Stimulated activated CD8-positive, alpha-beta memory T cell treated with anti-CD3 and anti-CD28 coated beads, Interleukin-4, amount 100 ng/mL, for 4 hours (primary cell): ENCODE measurements around the gene VASH1.

Experiments used
- DNase-seq, 2 donors: peaks; one replicate each; pipeline ENCODE4 v3.0.0-alpha.2; 2020; ENCODE audit warnings: low read depth in 2 of 2, low spot score in 1 of 2

VASH1 gene

DNA sequence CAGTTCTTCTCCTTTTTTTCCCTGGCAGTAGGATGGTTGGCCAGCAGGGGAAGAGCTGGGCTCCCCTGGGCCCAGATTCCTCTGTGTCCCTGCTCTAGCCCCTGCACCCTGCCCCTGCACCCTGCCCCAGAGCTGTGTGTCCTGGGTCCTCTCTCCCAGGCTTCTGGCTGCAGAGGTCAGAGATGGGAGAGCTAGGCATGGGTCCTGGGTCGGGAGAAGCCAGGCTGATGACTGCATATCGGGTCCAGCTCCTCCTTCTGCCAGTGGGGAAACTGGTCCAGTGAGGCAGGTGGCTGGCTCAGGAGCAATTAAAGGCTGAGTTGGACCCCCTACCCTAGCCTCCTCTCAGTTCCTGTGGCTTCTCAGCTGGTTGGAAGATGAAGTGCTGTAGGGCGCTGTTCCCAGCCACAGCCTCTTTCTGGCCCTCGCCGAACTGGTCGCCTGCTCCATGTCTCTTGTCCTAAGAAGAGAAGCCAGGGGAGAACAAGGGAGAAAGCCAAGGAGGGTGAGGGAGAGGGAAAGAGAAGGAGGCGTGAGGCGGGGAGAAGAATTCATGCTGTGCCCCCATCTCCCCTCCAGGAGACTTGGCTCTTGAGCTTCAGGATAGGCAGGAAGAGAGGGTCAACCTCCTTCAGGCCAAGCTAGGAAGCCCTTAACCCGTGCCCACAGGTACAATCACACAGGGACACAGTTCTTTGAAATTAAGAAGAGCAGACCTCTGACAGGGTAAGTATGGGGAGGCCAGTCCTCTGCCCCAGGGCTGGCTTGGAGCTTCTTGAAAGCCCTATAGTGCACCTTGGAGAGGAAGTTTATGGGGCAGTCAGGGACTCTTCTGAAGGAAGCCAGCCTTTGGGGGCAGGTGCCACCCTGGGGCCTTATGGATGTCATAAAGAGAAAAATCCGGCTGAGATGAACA is 9.5 kb downstream of the VASH1 start:
- no peak for DNase-seq

DNA sequence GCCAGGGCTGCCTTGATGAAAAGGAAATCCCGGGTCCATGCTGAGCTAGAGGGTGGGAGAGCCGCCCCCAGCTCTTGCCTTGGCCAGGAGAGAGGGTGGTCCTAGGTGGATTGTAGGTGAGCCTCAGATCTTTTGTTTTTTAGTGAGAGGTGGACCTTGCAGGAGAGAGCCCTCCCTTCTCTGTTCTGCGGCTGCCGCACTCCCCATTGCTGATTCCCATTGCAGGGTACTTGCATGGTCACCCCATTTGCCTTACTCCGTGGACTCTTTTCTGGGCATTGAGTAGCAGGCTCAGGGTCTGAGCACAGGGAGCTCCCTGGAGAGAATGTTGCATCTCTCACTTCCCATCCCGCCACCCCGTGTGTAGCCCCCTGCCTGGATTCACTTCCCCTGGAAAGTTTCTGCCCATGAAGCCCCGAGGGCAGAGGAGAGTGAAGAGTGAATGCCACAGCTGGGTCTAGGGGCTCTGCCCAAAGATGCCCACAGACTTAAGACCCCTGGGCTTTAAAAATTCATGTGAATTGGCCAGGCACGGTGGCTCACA is 10.2 kb downstream of the VASH1 start:
- no peak for DNase-seq

DNA sequence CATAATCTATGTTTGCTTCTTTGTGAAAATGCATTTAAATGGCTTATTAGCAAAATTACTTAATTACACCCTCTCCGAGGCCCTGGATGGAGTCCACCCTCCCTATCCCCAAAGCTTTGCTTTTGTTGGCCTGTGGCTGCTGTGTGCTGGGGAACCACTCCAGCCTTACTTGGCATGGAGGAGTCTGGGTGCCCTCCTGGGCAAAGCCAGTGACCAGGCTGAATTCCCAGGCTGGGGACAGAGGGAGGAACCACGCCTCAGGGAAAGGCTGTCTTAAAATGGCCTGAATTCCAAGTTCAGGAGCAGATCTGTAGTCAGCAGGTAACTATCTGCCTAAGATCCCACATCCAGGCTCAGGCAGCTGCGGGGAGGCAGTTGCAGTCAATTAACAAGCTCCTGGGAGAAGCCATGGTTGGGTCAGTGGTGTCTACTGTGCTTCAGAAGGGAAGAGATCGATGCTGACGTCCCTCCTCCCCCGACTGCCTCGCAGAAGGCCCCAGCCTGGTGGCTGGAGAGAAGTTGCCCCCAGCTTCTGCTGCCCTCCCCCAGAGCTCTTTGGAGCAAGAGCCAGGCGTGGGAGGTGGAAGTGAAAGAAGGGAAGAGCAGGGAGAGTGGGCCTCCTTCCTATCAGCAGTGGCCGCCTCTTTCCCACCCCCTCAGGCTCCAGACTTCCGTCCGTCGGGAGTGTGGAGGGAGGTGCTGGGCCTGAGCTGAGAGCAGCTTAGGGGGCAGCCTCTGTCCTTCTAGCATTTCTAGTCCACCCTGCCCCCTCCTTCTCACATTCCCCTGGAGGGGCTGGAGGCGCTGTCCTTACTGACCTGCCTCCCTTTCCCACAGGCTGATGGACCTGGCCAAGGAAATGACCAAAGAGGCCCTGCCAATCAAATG is 11.3 kb downstream of the VASH1 start:
- no peak for DNase-seq

DNA sequence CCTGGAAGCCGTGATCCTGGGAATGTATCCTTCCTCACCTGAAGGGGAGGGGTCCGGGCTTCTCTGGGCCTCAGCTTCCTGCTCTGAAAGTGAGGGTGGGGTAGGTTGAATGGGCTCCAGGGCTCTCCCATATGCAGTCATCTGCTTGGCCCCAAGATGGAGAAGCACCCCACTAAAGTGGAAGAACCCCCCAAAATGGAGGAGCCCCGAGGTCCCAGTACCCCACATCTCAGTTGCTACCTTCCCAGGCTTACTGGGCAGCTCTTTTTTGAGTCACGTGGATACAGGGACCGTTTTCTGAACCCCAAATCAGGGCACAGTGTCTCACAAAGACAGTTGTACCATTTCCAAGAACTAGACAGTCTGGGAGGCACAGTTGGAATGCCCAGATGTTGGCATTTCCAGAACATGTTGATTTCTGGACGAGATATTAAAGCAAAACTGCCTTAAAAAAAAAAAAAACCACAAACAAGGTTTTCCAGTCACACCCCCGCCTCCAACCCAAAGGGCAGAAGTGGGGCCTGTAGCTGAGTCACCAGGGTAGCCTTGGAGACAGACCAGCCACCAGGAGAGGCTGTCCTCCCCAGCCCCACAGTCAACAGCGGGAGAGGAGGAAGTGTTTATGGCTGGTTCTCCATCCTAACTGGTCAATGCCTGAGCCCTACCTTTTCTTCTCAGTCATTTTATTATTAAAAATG is 12.1 kb downstream of the VASH1 start:
- no peak for DNase-seq

DNA sequence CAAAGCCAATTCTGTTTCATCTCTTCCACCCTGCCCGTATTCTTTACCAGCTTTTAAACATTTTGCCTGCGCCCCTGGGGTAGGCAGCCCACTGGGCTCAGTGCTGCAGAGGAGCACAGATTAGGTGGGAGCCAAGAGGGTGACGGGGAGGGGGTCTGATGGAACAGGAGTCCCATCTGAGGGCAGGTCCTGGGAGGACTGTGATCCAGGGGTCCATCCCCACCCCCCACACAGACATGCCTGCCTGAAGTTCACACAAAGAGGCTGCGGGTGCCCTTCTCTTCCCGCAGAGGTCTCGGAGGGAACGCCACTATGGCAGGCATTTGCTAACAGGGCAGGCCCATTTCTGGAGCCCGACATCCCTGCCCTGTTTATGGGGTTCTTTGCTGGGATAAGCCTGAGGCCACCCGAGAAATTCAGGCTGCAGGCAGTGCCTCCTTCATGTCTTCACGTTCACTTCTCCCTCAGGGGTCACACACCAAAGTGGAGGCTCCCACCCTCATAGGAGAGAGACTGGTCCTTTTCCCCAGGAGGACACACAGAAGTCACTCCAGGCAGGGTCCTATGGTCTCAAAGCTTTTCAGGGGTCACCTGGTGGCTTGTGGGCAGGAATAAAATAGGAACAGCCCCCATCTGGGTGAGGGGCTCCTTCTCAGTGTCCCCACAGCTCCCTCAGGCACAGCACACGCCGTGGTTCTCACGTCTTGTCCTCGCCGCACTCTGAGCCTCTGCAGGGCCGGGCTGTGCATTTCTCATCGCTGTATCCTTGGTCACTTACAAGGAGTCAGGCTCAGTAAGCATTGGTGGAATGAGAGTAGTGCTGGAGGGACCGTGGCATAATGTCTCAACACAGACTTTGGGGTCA is 12.9 kb downstream of the VASH1 start:
- DNase-seq: no peak

DNA sequence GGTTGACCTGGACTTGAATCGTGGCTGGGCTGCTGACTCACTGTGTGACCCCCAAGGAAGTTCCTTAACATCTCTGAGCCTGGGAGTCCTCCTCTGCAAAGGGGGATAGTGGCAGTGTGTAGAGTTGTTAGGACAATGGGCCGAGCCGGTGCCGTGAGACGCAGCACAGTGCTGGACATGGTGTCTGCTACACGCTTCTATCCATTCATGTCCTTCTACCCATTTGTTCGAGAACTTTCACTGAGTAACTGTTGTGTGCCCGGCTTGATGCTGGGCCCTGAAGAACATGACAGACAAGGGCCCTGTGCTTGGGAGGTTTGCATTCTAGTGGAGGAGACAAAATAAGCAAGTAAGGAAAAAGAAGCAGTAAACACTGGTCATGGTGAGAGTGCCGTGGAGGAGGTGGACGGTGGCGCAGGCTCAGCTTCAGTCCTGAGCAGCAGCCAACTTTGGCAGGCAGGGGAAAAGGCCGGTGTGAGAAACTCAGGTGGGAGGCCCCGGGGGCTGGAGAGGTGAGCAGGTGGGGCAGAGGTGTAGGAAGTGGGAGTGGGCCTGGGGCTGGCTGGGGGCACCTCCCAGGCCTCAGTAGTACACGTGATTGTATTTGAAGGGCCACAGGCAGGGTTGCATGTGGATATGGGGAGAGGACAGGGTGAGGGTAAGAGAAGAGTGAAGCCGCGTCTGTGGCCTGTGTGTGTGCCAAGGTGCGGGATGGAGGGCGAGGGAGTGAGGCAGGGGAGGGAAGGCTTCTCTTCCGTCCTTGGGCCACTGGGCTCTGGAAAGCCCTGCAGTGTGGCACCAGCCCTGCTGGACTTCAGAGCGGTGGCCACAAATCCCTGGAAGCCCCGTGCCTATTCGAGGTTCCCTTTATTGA is 13.8 kb downstream of the VASH1 start:
- no peak for DNase-seq

DNA sequence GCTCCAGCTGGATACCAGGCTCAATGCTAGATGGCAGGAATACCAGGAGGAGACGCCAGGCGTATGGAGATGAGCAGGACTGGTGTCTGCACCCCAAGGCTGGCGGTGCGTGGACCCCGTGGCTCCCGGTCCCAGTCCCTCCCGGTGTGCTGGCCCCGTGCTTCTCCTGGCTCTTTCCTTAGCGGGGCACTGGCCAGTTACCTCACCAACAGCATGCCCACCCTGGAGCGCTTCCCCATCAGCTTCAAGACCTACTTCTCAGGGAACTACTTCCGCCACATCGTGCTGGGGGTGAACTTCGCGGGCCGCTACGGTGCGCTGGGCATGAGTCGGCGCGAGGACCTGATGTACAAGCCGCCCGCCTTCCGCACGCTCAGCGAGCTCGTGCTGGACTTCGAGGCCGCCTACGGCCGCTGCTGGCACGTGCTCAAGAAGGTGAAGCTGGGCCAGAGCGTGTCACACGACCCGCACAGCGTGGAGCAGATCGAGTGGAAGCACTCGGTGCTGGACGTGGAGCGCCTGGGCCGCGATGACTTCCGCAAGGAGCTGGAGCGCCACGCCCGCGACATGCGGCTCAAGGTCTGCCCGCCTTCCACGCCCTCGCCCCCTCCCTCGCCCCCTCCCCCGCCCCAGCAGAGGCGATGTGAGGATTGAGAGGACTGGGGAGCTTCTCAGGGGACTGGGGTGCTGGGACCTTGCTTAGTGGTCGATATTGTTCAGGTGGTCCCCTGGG is 14.6 kb downstream of the VASH1 start:
- DNase-seq: no peak

DNA sequence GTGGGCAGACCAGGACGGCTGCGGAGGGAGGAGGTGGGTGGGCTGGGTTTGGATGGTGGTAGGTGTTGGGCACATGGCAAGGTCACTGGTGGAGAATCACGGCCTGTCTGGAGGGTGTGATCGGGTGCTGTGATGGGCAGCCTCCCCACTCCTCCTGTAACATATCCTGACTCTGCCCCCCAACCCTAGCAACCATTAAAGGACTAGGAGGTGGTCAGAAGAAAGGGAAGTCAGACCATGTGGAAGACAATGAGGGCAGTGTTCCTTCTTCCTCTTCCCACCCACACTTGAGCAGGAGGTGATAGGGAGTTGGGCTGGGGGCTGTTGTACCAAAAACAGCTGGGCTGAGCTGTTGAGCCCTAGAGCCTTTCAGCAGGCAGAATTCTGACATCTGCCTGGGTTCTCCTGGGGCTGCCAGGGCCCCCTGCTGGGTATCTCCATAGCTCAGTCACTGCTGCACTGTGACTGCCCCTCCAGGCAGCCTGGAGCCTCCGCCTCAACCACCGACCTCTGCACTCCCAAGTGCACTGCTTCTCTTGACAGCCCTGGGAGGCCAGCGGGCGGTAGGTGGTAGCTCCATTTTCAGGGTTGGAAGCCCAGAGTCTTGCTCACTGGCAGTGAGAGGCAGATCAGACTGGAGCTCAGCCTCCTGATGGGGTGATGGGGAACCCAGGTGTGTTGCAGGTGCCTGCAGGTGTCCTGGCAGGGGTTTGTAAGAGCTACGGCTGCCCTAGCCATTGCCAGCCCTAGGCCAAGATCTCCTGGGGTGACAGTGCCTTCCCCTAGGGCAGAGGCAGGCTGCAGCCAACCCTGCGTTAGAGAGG is 15.4 kb downstream of the VASH1 start:
- no peak for DNase-seq

DNA sequence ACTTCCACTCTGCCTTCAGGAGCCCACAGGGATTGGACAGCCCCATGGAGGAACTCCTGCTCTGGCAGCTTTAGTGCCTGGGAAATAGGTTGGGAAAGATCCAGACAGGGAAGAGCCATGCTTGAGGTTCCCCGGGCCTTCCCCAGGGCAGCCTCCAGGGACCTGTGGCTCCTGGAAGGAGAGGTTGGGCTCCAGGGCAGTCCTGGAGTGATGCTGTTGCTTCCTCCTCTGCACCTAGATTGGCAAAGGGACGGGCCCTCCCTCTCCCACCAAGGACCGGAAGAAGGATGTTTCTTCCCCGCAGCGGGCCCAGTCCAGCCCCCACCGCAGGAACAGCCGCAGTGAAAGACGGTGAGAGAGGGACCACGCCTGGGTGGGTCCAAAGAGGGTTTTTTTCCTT is 16.5 kb downstream of the VASH1 start:
- DNase-seq: no peak

DNA sequence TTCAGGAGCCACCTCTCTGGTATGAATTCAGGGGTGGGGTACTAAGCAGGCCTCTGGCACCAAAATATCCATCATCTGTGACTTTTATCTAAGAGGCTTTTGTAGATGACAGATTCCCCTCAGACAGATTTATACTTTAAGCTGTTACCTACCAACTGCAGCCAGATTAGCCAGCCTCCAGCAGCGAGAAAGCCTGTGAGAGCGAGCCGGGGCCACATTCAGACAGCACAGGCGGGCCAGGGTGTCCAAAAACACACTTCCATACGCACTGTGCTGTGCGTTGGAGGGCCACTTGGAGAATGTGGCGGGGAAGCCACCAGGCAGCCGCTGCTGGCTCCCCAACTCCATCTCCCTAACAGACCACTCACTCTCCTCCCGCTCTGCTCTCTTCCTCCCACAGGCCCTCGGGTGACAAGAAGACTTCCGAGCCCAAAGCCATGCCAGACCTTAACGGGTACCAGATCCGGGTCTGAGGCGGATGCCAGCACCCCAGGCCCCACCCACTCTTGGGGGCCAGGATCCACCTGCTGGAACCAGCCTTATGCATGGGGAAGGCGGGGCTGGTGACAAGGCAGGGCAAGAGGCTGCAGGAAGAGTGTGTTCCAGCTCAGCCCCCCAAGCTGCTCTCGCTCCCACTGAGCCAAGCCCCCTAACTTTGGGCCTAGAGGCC is 17.4 kb downstream of the VASH1 start:
- DNase-seq: no peak

DNA sequence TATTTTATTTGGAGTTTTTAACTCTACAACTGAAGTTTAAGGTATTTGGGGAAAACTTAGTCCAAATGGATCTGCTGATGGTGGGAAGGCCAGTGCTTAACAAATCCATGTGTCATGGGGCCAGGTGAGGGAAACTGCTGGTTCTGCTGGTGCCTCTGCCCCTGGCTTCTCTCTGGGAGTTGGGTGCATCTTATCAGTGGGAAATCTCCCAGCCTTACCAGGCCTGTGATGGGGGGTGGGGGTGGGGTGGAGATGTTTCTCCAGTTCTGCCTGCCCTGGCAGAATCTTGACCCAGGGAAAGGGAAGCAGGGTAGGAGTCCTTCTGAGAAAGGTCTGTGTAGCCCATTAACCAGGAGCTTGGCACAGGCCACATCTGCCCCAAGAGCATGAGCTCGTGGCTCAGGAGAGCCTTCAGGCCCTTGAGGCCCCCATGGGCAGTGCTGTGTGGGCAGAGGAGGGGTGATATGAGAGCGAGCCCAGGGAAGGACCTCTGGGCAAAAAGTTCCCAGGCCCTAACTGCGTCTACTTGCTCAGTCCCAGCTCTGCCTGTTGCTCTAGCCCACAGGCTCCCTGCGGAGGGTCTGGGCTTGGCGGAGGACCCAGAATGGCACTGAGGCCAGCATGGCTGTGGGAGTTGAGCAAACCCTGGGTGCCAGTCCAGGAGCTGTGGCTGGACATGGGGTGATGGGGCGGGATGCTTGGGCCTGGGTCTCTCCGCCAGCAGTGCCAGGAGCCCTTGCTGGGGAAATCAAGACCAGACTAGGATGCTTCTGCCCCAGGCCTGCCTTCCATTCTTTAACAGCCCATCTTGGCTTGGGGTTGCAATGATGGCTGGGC is 18.2 kb downstream of the VASH1 start:
- no peak for DNase-seq

DNA sequence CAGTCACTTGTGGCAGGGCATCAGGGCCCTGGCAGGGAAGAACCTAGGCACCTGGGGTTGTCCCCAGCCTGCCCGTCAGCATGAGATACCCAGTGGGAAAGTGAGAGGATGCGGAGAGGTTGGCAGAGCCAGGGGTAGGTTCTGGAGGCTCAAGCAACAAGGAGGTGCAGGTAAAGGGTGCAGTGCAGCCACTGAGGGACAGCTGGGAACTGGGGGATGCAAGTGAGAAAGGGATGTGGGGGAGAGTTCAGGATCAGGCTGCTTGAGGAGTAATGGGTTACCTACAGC is 18.7 kb downstream of the VASH1 start:
- DNase-seq: no peak

DNA sequence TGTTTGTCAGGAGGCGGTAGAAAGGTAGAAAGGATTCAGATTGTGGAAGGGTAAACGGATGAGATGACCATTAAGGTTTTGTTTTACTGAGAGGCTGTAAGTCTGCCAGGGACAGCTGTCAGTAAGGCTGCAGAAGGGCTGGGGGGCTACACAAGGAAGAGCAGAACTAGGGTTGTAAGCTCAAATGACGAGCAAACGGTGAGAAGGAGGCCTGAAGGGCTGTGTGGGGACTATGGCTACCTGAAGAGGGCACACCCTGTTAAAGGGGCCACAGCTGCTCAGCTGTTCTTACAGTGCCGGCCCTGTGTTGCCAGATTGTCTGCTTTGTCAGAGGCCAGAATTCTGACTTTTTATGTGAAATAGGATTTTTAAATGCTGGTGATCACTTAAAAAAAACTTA is 19.1 kb downstream of the VASH1 start:
- no peak for DNase-seq

DNA sequence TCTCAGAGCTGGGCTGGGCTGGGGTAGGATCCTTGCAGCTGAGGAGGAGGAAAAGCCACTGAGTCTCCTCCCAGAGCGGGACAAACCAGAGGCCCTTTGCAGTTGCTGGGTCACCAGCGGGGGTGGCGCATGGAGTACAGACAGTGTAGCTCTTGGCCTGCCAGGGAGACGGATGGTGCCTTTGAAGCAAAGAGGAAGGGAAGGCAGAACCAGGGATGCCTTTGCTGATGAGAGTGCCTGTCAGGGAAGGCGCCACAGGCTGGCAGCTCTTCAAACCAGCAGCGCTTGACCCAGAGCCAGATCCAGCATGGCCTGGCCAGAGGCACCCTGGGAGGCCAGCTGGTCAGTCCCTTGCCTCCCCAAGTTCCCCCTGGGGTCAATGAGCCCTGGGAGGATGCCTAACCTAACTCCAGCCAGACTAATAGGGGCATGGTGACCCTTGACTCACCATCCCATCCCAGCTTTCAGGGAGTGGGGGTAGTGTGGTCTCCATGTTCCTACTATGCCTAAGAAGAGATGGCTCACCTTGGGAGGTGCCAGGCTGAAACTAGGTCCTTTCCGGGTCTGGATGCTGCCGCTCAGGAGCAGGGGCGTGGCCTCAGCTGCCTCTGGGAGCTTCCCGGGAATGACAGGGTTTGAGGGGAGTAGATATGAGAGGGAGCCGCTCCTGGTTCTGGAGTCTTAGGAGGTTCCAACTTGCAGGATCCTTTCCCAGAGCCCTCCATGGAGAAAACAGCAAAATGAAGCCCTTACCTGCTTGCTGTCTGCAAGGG is 19.8 kb downstream of the VASH1 start:
- no peak for DNase-seq

DNA sequence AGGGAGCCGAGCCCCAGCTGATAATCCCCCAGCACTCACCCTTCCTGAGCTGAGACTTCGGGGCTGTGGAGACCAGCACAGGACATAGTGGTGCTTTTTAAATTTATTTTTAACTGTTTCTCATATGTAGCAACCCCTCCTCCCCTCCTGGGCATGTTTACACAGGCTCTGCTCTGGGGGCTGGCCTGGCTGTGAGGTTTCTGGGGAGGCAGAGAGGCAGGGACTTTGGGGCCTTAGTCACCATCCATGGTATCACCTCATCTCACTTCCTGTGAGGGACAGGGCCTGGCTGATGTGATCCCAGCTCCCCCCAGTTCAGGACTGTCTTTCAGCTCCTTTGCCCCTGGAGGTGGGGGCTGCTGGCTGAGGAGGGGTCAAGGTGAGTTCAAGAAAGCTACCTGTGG is 20.4 kb downstream of the VASH1 start:
- DNase-seq: no peak
